ENCODE results near the gene INAFM1. TPM values are rescaled to one million over a fixed set of nuclear protein-coding genes. Genes with fewer than 3 reads are reported as not detected.

The INAFM1 gene
- polyA plus RNA-seq, 1 of the 3 experiments (the other 2 are of a cell fraction), result 5.5 TPM

GRCh38 chr19:47268028-47268427 lies 6.7 kb upstream of the INAFM1 start:
- no peak overlapping the region for H3K27ac ChIP-seq (ENCODE audit: low read depth in 2 of 2, low read length in 1 of 2)
- H3K27me3 ChIP-seq (ENCODE audit: insufficient read depth), result no peaks in the 10 kb centered on the region
- no peak for DNase-seq
- 0 out of 2 replicates have a peak, but pooled peaks cover 2% of the 10 kb centered on the region for H3K79me2 ChIP-seq (ENCODE audit: insufficient read depth)
- no peak for TF ChIP-seq RCOR1 (IDR thresholded peaks at IDR 0.05; ENCODE audit: low read length)
- H3K9me3 ChIP-seq, result no peaks in the 10 kb centered on the region
- POLR2A ChIA-PET, result no interaction called here
- CTCF ChIA-PET, result interaction anchor here (1.2 to 2.0 kb wide), 2 partner anchors 24 to 27 kb away, joined by 4 to 7 read pairs; no protein-coding TSS in a partner anchor
- H2AFZ ChIP-seq (ENCODE audit: low read depth), result no peak overlapping the region
- H3K36me3 ChIP-seq (replicated peaks in 1 of 2; ENCODE audit: control insufficient read depth in 1 of 2, insufficient read depth in 2 of 2, low read length in 1 of 2), result peaks cover 20 to 31% of the 10 kb centered on the region in 2 experiments
- H3K4me3 ChIP-seq (ENCODE audit: low read depth in 2 of 2, low read length in 1 of 2), result no peak overlapping the region
- peaks cover 0 to 5% of the 10 kb centered on the region in 2 experiments; a peak in 1 of 4 replicates for H3K4me1 ChIP-seq (ENCODE audit: control insufficient read depth in 1 of 2, insufficient read depth in 2 of 2, low read depth in 1 of 2, low read length in 1 of 2)
- no peaks in the 10 kb centered on the region for H3K9me2 ChIP-seq
- H3F3A ChIP-seq (replicated peaks; ENCODE audit: insufficient read depth), result peaks cover 7% of the 10 kb centered on the region
- no peaks in the 10 kb centered on the region for H4K20me1 ChIP-seq (ENCODE audit: insufficient read depth)
- no peak overlapping the region for H3K9ac ChIP-seq
- no peak overlapping the region for H3K4me2 ChIP-seq
- 79% methylated on average over 6 of the region's 6 CpGs for WGBS (ENCODE audit: low lambda C conversion rate)

DNA sequence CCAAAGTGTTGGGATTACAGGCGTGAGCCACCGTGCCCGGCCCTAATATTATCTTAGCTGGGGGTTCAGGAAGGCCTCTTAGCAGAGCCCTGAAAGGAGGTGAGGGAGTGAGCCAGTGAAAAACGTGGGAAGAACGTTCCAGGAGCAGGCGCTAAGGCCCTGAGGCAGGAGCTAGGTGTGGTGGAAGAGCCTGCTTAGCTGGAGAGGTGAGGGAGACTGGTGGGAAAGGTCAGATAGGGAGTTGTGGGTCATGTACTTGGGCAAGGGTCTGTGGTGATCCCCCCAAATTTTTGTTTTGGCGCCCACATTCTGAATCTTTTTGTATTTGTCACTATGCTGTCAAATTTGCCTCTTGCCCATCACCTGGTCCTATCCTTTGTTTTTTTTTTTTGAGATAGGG lies 5.1 kb upstream of the INAFM1 start:
- H3K4me2 ChIP-seq, result no peak overlapping the region
- no peak overlapping the region for H3K9ac ChIP-seq
- H2AFZ ChIP-seq (ENCODE audit: low read depth), result no peak overlapping the region
- ChIA-PET POLR2A (no interaction called here), CTCF (interaction anchor here (0.8 to 3.0 kb wide), 3 partner anchors 14 to 26 kb away, joined by 3 to 12 read pairs (median 4); no protein-coding TSS in a partner anchor)
- H3K27me3 ChIP-seq (ENCODE audit: insufficient read depth), result no peaks in the 10 kb centered on the region
- no peak overlapping the region for H3K27ac ChIP-seq (ENCODE audit: low read depth in 2 of 2, low read length in 1 of 2)
- no peaks in the 10 kb centered on the region for H3K79me2 ChIP-seq (ENCODE audit: insufficient read depth)
- no peaks in the 10 kb centered on the region for H4K20me1 ChIP-seq (ENCODE audit: insufficient read depth)
- H3K4me3 ChIP-seq (ENCODE audit: low read depth in 2 of 2, low read length in 1 of 2), result no peak overlapping the region
- TF ChIP-seq FOXJ3 (CRISPR knock-in tag; IDR thresholded peaks at IDR 0.05) (no peak), TAF1 (IDR thresholded peaks at IDR 0.05; ENCODE audit: borderline replicate concordance, low read depth, low read length) (no peak)
- DNase-seq, result no peak
- no peaks in the 10 kb centered on the region for H3K9me2 ChIP-seq
- peaks cover 0 to 6% of the 10 kb centered on the region in 2 experiments; a peak in 1 of 4 replicates for H3K4me1 ChIP-seq (ENCODE audit: control insufficient read depth in 1 of 2, insufficient read depth in 2 of 2, low read depth in 1 of 2, low read length in 1 of 2)
- 97% methylated on average over 7 of the region's 7 CpGs for WGBS (ENCODE audit: low lambda C conversion rate)
- peaks cover 14 to 23% of the 10 kb centered on the region in 2 experiments for H3K36me3 ChIP-seq (replicated peaks in 1 of 2; ENCODE audit: control insufficient read depth in 1 of 2, insufficient read depth in 2 of 2, low read length in 1 of 2)
- H3K9me3 ChIP-seq, result no peaks in the 10 kb centered on the region
- H3F3A ChIP-seq (replicated peaks; ENCODE audit: insufficient read depth), result peaks cover 12% of the 10 kb centered on the region

- ChIA-PET POLR2A (no interaction called here), CTCF (interaction anchor here (0.8 to 3.0 kb wide), 2 partner anchors 26 to 120 kb away, joined by 3 to 12 read pairs; no protein-coding TSS in a partner anchor)
- TF ChIP-seq TAF1 (IDR thresholded peaks at IDR 0.05; ENCODE audit: borderline replicate concordance, low read depth, low read length), result no peak
- no peak for TF ChIP-seq CTCF (IDR thresholded peaks at IDR 0.05)
- TF ChIP-seq, protein P1, sequence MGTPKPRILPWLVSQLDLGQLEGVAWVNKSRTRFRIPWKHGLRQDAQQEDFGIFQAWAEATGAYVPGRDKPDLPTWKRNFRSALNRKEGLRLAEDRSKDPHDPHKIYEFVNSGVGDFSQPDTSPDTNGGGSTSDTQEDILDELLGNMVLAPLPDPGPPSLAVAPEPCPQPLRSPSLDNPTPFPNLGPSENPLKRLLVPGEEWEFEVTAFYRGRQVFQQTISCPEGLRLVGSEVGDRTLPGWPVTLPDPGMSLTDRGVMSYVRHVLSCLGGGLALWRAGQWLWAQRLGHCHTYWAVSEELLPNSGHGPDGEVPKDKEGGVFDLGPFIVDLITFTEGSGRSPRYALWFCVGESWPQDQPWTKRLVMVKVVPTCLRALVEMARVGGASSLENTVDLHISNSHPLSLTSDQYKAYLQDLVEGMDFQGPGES (IDR thresholded peaks at IDR 0.05; ENCODE audit: low read depth, low read length), result no peak
- no peak for TF ChIP-seq PBX3 (IDR thresholded peaks at IDR 0.05)
- TF ChIP-seq, protein P2, sequence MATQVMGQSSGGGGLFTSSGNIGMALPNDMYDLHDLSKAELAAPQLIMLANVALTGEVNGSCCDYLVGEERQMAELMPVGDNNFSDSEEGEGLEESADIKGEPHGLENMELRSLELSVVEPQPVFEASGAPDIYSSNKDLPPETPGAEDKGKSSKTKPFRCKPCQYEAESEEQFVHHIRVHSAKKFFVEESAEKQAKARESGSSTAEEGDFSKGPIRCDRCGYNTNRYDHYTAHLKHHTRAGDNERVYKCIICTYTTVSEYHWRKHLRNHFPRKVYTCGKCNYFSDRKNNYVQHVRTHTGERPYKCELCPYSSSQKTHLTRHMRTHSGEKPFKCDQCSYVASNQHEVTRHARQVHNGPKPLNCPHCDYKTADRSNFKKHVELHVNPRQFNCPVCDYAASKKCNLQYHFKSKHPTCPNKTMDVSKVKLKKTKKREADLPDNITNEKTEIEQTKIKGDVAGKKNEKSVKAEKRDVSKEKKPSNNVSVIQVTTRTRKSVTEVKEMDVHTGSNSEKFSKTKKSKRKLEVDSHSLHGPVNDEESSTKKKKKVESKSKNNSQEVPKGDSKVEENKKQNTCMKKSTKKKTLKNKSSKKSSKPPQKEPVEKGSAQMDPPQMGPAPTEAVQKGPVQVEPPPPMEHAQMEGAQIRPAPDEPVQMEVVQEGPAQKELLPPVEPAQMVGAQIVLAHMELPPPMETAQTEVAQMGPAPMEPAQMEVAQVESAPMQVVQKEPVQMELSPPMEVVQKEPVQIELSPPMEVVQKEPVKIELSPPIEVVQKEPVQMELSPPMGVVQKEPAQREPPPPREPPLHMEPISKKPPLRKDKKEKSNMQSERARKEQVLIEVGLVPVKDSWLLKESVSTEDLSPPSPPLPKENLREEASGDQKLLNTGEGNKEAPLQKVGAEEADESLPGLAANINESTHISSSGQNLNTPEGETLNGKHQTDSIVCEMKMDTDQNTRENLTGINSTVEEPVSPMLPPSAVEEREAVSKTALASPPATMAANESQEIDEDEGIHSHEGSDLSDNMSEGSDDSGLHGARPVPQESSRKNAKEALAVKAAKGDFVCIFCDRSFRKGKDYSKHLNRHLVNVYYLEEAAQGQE (IDR thresholded peaks at IDR 0.05; ENCODE audit: low read depth, low read length), result no peak
- no peak for TF ChIP-seq RCOR1 (IDR thresholded peaks at IDR 0.05; ENCODE audit: low read length)
- TF ChIP-seq, protein P3, sequence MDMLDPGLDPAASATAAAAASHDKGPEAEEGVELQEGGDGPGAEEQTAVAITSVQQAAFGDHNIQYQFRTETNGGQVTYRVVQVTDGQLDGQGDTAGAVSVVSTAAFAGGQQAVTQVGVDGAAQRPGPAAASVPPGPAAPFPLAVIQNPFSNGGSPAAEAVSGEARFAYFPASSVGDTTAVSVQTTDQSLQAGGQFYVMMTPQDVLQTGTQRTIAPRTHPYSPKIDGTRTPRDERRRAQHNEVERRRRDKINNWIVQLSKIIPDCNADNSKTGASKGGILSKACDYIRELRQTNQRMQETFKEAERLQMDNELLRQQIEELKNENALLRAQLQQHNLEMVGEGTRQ (IDR thresholded peaks at IDR 0.05; ENCODE audit: borderline replicate concordance, low read depth, low read length), result no peak
- TF ChIP-seq MXI1 (IDR thresholded peaks at IDR 0.05; ENCODE audit: low read depth, low read length), result no peak
- no peak for TF ChIP-seq MEF2A (IDR thresholded peaks at IDR 0.05; ENCODE audit: borderline replicate concordance, low read depth)
- no peak for DNase-seq
- H3K4me3 ChIP-seq (ENCODE audit: low read depth in 2 of 2, low read length in 1 of 2), result no peak overlapping the region
- 93% methylated on average over 3 of the region's 10 CpGs for WGBS (ENCODE audit: low lambda C conversion rate)
- peaks cover 4 to 9% of the 10 kb centered on the region in 2 experiments; a peak in 3 of 4 replicates for H3K4me1 ChIP-seq (ENCODE audit: control insufficient read depth in 1 of 2, insufficient read depth in 2 of 2, low read depth in 1 of 2, low read length in 1 of 2)
- H4K20me1 ChIP-seq (ENCODE audit: insufficient read depth), result no peaks in the 10 kb centered on the region; the same call in 1 of the 2 replicates
- H3K4me2 ChIP-seq, result no peak overlapping the region
- no peak overlapping the region for H3K27ac ChIP-seq (ENCODE audit: low read depth in 2 of 2, low read length in 1 of 2)
- no peak overlapping the region for H2AFZ ChIP-seq (ENCODE audit: low read depth)
- H3K27me3 ChIP-seq (ENCODE audit: insufficient read depth), result no peaks in the 10 kb centered on the region
- peaks cover 6 to 21% of the 10 kb centered on the region in 2 experiments for H3K36me3 ChIP-seq (replicated peaks in 1 of 2; ENCODE audit: control insufficient read depth in 1 of 2, insufficient read depth in 2 of 2, low read length in 1 of 2)
- H3K79me2 ChIP-seq (ENCODE audit: insufficient read depth), result no peaks in the 10 kb centered on the region
- H3K9me2 ChIP-seq, result no peaks in the 10 kb centered on the region
- peaks cover 14% of the 10 kb centered on the region for H3F3A ChIP-seq (replicated peaks; ENCODE audit: insufficient read depth)
- H3K9ac ChIP-seq, result no peak overlapping the region
- no peaks in the 10 kb centered on the region for H3K9me3 ChIP-seq
These were observed 4.3 kb upstream of the INAFM1 start for GRCh38 chr19:47270408-47270807.
